ENCODE results near the gene TES.

The TES gene

DNA sequence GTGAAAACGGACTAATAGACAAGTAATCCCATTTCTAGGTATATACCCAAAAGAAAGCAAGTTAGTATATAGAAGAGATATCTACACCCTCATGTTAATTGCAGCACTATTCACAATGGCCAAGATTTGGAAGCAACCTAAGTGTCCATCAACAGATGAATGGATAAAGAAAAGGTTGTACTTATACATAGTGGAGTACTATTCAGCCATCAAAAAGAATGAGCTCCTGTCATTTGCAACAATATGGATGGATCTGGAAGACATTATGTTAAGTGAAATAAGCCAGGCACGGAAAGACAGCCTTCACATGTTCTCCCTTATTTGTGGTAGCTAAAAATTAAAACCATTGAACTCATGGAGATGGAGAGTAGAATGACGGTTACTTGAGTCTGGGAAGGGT lies 88.2 kb downstream of the TES start:
- TF ChIP-seq TAF1 (IDR thresholded peaks at IDR 0.05; ENCODE audit: borderline replicate concordance, insufficient read depth, low read length): no peak
- no peak for TF ChIP-seq REST (IDR thresholded peaks at IDR 0.05; ENCODE audit: insufficient read depth in 1 of 2, low read depth in 2 of 2, low read length in 2 of 2)
- TF ChIP-seq FOXP2 (optimal IDR thresholded peaks at IDR 0.05; ENCODE audit: borderline replicate concordance, extremely low read depth, extremely low read length, insufficient read depth): no peak
- TF ChIP-seq POLR2AphosphoS5 (IDR thresholded peaks at IDR 0.05; ENCODE audit: low read depth, low read length): no peak
- no peak for TF ChIP-seq SIN3A (IDR thresholded peaks at IDR 0.05; ENCODE audit: borderline replicate concordance, insufficient read depth, low read length)

DNA sequence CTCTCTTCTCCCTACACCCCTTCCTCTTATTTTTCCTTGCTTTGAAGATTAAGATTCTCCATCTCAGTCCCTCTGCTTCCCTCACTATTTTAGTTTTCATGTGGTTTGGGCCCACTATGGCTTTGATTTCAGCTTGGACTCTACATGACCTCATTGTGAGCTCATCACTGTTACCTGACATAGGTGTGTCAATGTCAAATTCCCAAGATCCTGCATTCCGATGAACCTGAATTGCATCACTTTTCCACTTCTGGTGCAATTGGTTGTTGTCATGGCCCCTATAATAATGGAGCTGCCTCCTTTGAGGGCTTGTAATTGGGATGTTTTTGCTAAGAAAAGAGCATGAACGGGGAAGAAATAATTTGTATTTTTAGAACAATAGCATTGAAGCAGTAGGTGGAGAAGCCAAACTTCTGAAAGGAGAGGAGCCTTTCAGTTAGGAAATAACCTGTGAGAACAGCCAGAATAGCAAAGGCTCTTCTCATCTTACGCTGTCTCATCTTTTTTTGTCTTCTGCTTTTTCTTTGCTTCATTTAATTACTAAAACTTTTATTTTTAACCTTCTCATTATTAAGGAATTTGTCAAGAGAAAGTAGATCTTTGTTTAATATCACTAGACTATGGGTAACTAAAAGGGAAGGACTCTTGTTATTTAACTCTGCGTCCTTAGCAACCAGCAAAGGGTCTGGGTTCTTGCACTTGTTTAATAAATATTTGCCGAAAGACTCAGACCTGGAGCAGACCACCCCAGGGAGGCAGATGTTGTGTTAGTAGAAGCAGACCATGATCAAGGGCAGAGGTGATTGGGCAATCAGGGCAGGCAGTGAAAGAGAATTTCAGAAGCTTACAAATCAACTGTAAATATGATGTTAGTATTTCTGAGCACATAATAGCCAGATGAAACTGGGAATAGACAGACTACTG lies 95.4 kb downstream of the TES start:
- TF ChIP-seq POLR2AphosphoS5 (IDR thresholded peaks at IDR 0.05; ENCODE audit: low read depth, low read length) (no peak), SIN3A (IDR thresholded peaks at IDR 0.05; ENCODE audit: borderline replicate concordance, insufficient read depth, low read length) (no peak), FOXP2 (optimal IDR thresholded peaks at IDR 0.05; ENCODE audit: borderline replicate concordance, extremely low read depth, extremely low read length, insufficient read depth) (no peak), TAF1 (IDR thresholded peaks at IDR 0.05; ENCODE audit: borderline replicate concordance, insufficient read depth, low read length) (no peak), REST (IDR thresholded peaks at IDR 0.05; ENCODE audit: insufficient read depth in 1 of 2, low read depth in 2 of 2, low read length in 2 of 2) (no peak)

DNA sequence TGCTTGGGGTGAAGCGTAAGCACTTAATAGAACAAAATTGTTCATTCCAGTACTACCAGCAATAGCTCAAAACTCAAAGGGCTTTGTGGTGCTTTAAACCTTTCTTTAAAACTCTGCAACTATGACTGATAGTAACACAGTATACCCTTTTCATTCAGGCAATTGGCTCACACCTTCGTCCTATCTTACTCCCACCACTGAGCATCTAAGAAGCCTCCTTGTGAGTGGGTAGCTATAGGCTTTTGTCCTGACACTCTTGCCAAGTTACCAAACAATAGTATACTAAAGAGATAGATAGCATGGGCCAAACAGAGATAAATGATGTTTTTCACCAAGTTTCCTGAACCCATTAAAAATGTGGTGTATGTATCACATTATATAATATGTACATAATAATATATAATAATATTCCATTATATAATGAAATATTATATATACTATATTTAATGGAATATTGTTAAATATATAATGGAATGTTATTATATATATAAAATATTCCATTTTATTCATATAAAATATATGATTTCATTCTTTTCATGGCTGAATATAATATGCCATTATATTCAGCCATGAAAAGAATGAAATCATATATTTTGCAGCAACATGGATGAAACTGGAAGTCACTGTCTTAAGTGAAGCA lies 96.2 kb downstream of the TES start:
- TF ChIP-seq FOXP2 (optimal IDR thresholded peaks at IDR 0.05; ENCODE audit: borderline replicate concordance, extremely low read depth, extremely low read length, insufficient read depth) (no peak), TAF1 (IDR thresholded peaks at IDR 0.05; ENCODE audit: borderline replicate concordance, insufficient read depth, low read length) (no peak), POLR2AphosphoS5 (IDR thresholded peaks at IDR 0.05; ENCODE audit: low read depth, low read length) (no peak), REST (IDR thresholded peaks at IDR 0.05; ENCODE audit: insufficient read depth in 1 of 2, low read depth in 2 of 2, low read length in 2 of 2) (no peak), SIN3A (IDR thresholded peaks at IDR 0.05; ENCODE audit: borderline replicate concordance, insufficient read depth, low read length) (no peak)

GRCh38 chr7:116307253-116307652 lies 96.9 kb downstream of the TES start:
- TF ChIP-seq TAF1 (IDR thresholded peaks at IDR 0.05; ENCODE audit: borderline replicate concordance, insufficient read depth, low read length): no peak
- no peak for TF ChIP-seq REST (IDR thresholded peaks at IDR 0.05; ENCODE audit: insufficient read depth in 1 of 2, low read depth in 2 of 2, low read length in 2 of 2)
- no peak for TF ChIP-seq FOXP2 (optimal IDR thresholded peaks at IDR 0.05; ENCODE audit: borderline replicate concordance, extremely low read depth, extremely low read length, insufficient read depth)
- TF ChIP-seq SIN3A (IDR thresholded peaks at IDR 0.05; ENCODE audit: borderline replicate concordance, insufficient read depth, low read length): no peak
- no peak for TF ChIP-seq POLR2AphosphoS5 (IDR thresholded peaks at IDR 0.05; ENCODE audit: low read depth, low read length)
